ENCODE measurements around the gene STXBP3. TPM values are rescaled to one million over a fixed set of nuclear protein-coding genes. Genes with fewer than 3 reads are reported as not detected.

Gene STXBP3
- total RNA-seq, 2 experiments from 2014 or later = 46.3 to 48.1 TPM

GRCh38 chr1:108716437-108717230 is 29.8 kb upstream of the STXBP3 start:
- no peak for ATAC-seq
- no peaks in the 10 kb centered on the region for H3K9me3 Mint-ChIP-seq (ENCODE audit: low read depth)
- CTCF ChIA-PET = no interaction called here

GRCh38 chr1:108717774-108718316 is 28.6 kb upstream of the STXBP3 start:
- H3K4me3 Mint-ChIP-seq = no peak overlapping the region
- no peak for DNase-seq
- H3K27me3 Mint-ChIP-seq = peaks cover 13% of the 10 kb centered on the region
- no peak overlapping the region for H3K27ac Mint-ChIP-seq
- H3K9me3 Mint-ChIP-seq (ENCODE audit: low read depth) = no peaks in the 10 kb centered on the region
- no peak for ATAC-seq
- H3K4me1 Mint-ChIP-seq = peaks cover 4% of the 10 kb centered on the region
- CTCF ChIA-PET = no interaction called here
- H3K36me3 Mint-ChIP-seq = no peaks in the 10 kb centered on the region

More at GRCh38 chr1:108716437-108717230, 29.8 kb upstream of the STXBP3 start:
- H3K4me3 Mint-ChIP-seq = no peak overlapping the region
- no peak for DNase-seq
- H3K27me3 Mint-ChIP-seq = peaks cover 17% of the 10 kb centered on the region
- H3K4me1 Mint-ChIP-seq = no peaks in the 10 kb centered on the region
- no peak overlapping the region for H3K27ac Mint-ChIP-seq
- no peaks in the 10 kb centered on the region for H3K36me3 Mint-ChIP-seq

GRCh38 chr1:108718927-108719655 is 27.4 kb upstream of the STXBP3 start:
- no peak overlapping the region for H3K27ac Mint-ChIP-seq
- H3K9me3 Mint-ChIP-seq (ENCODE audit: low read depth) = no peaks in the 10 kb centered on the region
- H3K27me3 Mint-ChIP-seq = peaks cover 9% of the 10 kb centered on the region
- H3K36me3 Mint-ChIP-seq = no peaks in the 10 kb centered on the region
- DNase-seq (no peak), ATAC-seq (no peak)
- CTCF ChIA-PET = no interaction called here
- H3K4me1 Mint-ChIP-seq = peaks cover 4% of the 10 kb centered on the region
- H3K4me3 Mint-ChIP-seq = no peak overlapping the region

- CTCF ChIA-PET = no interaction called here
- H3K4me1 Mint-ChIP-seq = peaks cover 4% of the 10 kb centered on the region
- no peaks in the 10 kb centered on the region for H3K36me3 Mint-ChIP-seq
- no peak overlapping the region for H3K4me3 Mint-ChIP-seq
- no peak overlapping the region for H3K27ac Mint-ChIP-seq
- no peak for DNase-seq
- no peaks in the 10 kb centered on the region for H3K9me3 Mint-ChIP-seq (ENCODE audit: low read depth)
- ATAC-seq = no peak
- H3K27me3 Mint-ChIP-seq = peaks cover 10% of the 10 kb centered on the region
Measured at GRCh38 chr1:108719656-108720435, 26.6 kb upstream of the STXBP3 start.

- H3K27me3 Mint-ChIP-seq = peaks cover 8% of the 10 kb centered on the region
- H3K36me3 Mint-ChIP-seq = no peaks in the 10 kb centered on the region
- H3K4me1 Mint-ChIP-seq = peaks cover 4% of the 10 kb centered on the region
- DNase-seq (no peak), ATAC-seq (no peak)
- H3K27ac Mint-ChIP-seq = no peak overlapping the region
- no peaks in the 10 kb centered on the region for H3K9me3 Mint-ChIP-seq (ENCODE audit: low read depth)
- CTCF ChIA-PET = interaction anchor here (0.6 to 1.7 kb wide), 2 partner anchors 11 to 30 kb away, joined by 3 to 5 read pairs; partner anchors contain the start of gene PRPF38B
- H3K4me3 Mint-ChIP-seq = no peak overlapping the region
Measured at GRCh38 chr1:108722292-108722691, 24.2 kb upstream of the STXBP3 start.

- ATAC-seq = no peak
- no peak overlapping the region for H3K4me3 Mint-ChIP-seq
- H3K9me3 Mint-ChIP-seq (ENCODE audit: low read depth) = no peaks in the 10 kb centered on the region
Measured at GRCh38 chr1:108725906-108726305, 20.6 kb upstream of the STXBP3 start.

GRCh38 chr1:108728327-108728923 is 18.0 kb upstream of the STXBP3 start:
- ATAC-seq (no peak), DNase-seq (no peak)
- H3K4me1 Mint-ChIP-seq = no peaks in the 10 kb centered on the region
- H3K36me3 Mint-ChIP-seq = no peaks in the 10 kb centered on the region
- H3K4me3 Mint-ChIP-seq = no peak overlapping the region
- peaks cover 11% of the 10 kb centered on the region for H3K27me3 Mint-ChIP-seq
- CTCF ChIA-PET = no interaction called here
- H3K9me3 Mint-ChIP-seq (ENCODE audit: low read depth) = no peaks in the 10 kb centered on the region
- H3K27ac Mint-ChIP-seq = no peak overlapping the region

More at GRCh38 chr1:108725906-108726305, 20.6 kb upstream of the STXBP3 start:
- H3K36me3 Mint-ChIP-seq = no peaks in the 10 kb centered on the region
- CTCF ChIA-PET = no interaction called here
- H3K27me3 Mint-ChIP-seq = peaks cover 10% of the 10 kb centered on the region
- no peak overlapping the region for H3K27ac Mint-ChIP-seq
- no peak for DNase-seq
- H3K4me1 Mint-ChIP-seq = peaks cover 4% of the 10 kb centered on the region

- ATAC-seq (no peak), DNase-seq (no peak)
- Mint-ChIP-seq H3K27ac (no peak overlapping the region), H3K36me3 (no peaks in the 10 kb centered on the region), H3K4me3 (no peak overlapping the region), H3K27me3 (peaks cover 9% of the 10 kb centered on the region), H3K9me3 (ENCODE audit: low read depth) (no peaks in the 10 kb centered on the region), H3K4me1 (no peaks in the 10 kb centered on the region)
- CTCF ChIA-PET = no interaction called here
Measured at GRCh38 chr1:108729481-108729880, 17.0 kb upstream of the STXBP3 start.

GRCh38 chr1:108732398-108732797 is 14.1 kb upstream of the STXBP3 start:
- CTCF ChIA-PET = interaction anchor here (0.7 to 1.1 kb wide), 2 partner anchors 10 to 96 kb away, joined by 3 read pairs; no protein-coding TSS in a partner anchor
- peaks cover 19% of the 10 kb centered on the region for H3K27me3 Mint-ChIP-seq
- ATAC-seq (no peak), DNase-seq (no peak)
- no peak overlapping the region for H3K27ac Mint-ChIP-seq
- H3K4me1 Mint-ChIP-seq = no peaks in the 10 kb centered on the region
- no peak overlapping the region for H3K4me3 Mint-ChIP-seq
- no peaks in the 10 kb centered on the region for H3K9me3 Mint-ChIP-seq (ENCODE audit: low read depth)
- no peaks in the 10 kb centered on the region for H3K36me3 Mint-ChIP-seq

GRCh38 chr1:108734171-108734865 is 12.2 kb upstream of the STXBP3 start:
- ATAC-seq (no peak), DNase-seq (no peak)
- CTCF ChIA-PET = interaction anchor here (1.2 to 1.4 kb wide), 2 partner anchors 15 to 151 kb away, joined by 3 read pairs; no protein-coding TSS in a partner anchor
- H3K27me3 Mint-ChIP-seq = peaks cover 19% of the 10 kb centered on the region
- H3K36me3 Mint-ChIP-seq = no peaks in the 10 kb centered on the region
- H3K27ac Mint-ChIP-seq = no peak overlapping the region
- H3K4me3 Mint-ChIP-seq = no peak overlapping the region
- H3K4me1 Mint-ChIP-seq = no peaks in the 10 kb centered on the region
- no peaks in the 10 kb centered on the region for H3K9me3 Mint-ChIP-seq (ENCODE audit: low read depth)

GRCh38 chr1:108742253-108742652 is 4.2 kb upstream of the STXBP3 start:
- H3K9me3 Mint-ChIP-seq (ENCODE audit: low read depth) = no peaks in the 10 kb centered on the region
- no peak for DNase-seq
- no peak overlapping the region for H3K4me3 Mint-ChIP-seq
- H3K36me3 Mint-ChIP-seq = peaks cover 7% of the 10 kb centered on the region
- ATAC-seq = no peak
- CTCF ChIA-PET = no interaction called here
- H3K27ac Mint-ChIP-seq = no peak overlapping the region
- no peaks in the 10 kb centered on the region for H3K27me3 Mint-ChIP-seq
- peaks cover 5% of the 10 kb centered on the region for H3K4me1 Mint-ChIP-seq

GRCh38 chr1:108745980-108746381 is 493 bp upstream of the STXBP3 start:
- DNase-seq = no peak
- Mint-ChIP-seq H3K4me1 (peaks cover 26% of the 10 kb centered on the region), H3K36me3 (peaks cover 24% of the 10 kb centered on the region), H3K27me3 (no peaks in the 10 kb centered on the region), H3K27ac (peak overlapping the region; percentile 96), H3K9me3 (ENCODE audit: low read depth) (no peaks in the 10 kb centered on the region), H3K4me3 (peak overlapping the region; percentile 100)
- no peak for ATAC-seq
- CTCF ChIA-PET = interaction anchor here (0.6 to 1.6 kb wide), 2 partner anchors 54 to 354 kb away, joined by 3 to 5 read pairs; partner anchors contain the start of gene PRPF38B
